PFSK-1 (cell line): ENCODE measurements around the gene ASIC3.

Experiments
- FOXP2 ChIP-seq: optimal IDR thresholded peaks from 2 replicates; pipeline ENCODE3; 2011; ENCODE audit warnings: borderline replicate concordance, control low read depth, inconsistent platforms; ENCODE audit not compliant: insufficient read depth; ENCODE audit errors: extremely low read length, extremely low read depth
- POLR2AphosphoS5 ChIP-seq: IDR thresholded peaks from 2 replicates; pipeline ENCODE4 v1.6.1; 2012; ENCODE audit warnings: low read depth, mild to moderate bottlenecking, control low read depth, low read length, moderate library complexity
- REST ChIP-seq, 2 experiments: IDR thresholded peaks; 2 replicates each; pipeline versions ENCODE4 v1.6.1 to v1.8.0; 2011 to 2012; ENCODE audit warnings: low read depth in 2 of 2, low read length in 2 of 2, control low read depth in 1 of 2, inconsistent platforms in 1 of 2, mild to moderate bottlenecking in 1 of 2, moderate library complexity in 1 of 2; ENCODE audit not compliant: insufficient read depth in 1 of 2
- SIN3A ChIP-seq: IDR thresholded peaks from 2 replicates; pipeline ENCODE4 v1.6.1; 2012; ENCODE audit warnings: mild to moderate bottlenecking, low read length, moderate library complexity, borderline replicate concordance; ENCODE audit not compliant: insufficient read depth
- TAF1 ChIP-seq: IDR thresholded peaks from 2 replicates; pipeline ENCODE4 v1.6.1; 2012; ENCODE audit warnings: low read length, control low read depth, borderline replicate concordance; ENCODE audit not compliant: insufficient read depth

Gene ASIC3

GRCh38 chr7:151031011-151031410 is 17.3 kb upstream of the ASIC3 start:
- no peak for TF ChIP-seq POLR2AphosphoS5
- TF ChIP-seq TAF1: no peak
- TF ChIP-seq FOXP2: no peak
- TF ChIP-seq REST (IDR thresholded peaks at IDR 0.05; ENCODE audit: insufficient read depth in 1 of 2, low read depth in 2 of 2, low read length in 2 of 2): no peak
- no peak for TF ChIP-seq SIN3A

GRCh38 chr7:151032936-151033863 is 15.1 kb upstream of the ASIC3 start:
- TF ChIP-seq TAF1 (no peak), POLR2AphosphoS5 (no peak), FOXP2 (no peak), REST (IDR thresholded peaks at IDR 0.05; ENCODE audit: insufficient read depth in 1 of 2, low read depth in 2 of 2, low read length in 2 of 2) (no peak), SIN3A (no peak)

GRCh38 chr7:151033864-151034249 is 14.5 kb upstream of the ASIC3 start:
- no peak for TF ChIP-seq REST (IDR thresholded peaks at IDR 0.05; ENCODE audit: insufficient read depth in 1 of 2, low read depth in 2 of 2, low read length in 2 of 2)
- no peak for TF ChIP-seq FOXP2
- no peak for TF ChIP-seq SIN3A
- no peak for TF ChIP-seq POLR2AphosphoS5
- TF ChIP-seq TAF1: no peak

GRCh38 chr7:151034312-151035025 is 13.9 kb upstream of the ASIC3 start:
- TF ChIP-seq SIN3A (no peak), FOXP2 (no peak)

GRCh38 chr7:151035026-151035717 is 13.2 kb upstream of the ASIC3 start:
- TF ChIP-seq POLR2AphosphoS5 (no peak), FOXP2 (no peak), TAF1 (no peak), SIN3A (no peak), REST (IDR thresholded peaks at IDR 0.05; ENCODE audit: insufficient read depth in 1 of 2, low read depth in 2 of 2, low read length in 2 of 2) (no peak)
